SU-DHL-6 (cell line): ENCODE data around the gene NRARP.

Experiments used
- H2AFZ ChIP-seq: fragments of 200-600 bp; sonication (generic); 2 replicates; pipeline ENCODE4 v1.6.1; 2014; ENCODE audit warnings: low read depth, mild to moderate bottlenecking, moderate library complexity, mixed read lengths, antibody characterized with exemption, low read length; ENCODE audit not compliant: severe bottlenecking
- H3F3A ChIP-seq: fragments of 200-600 bp; shearing (Covaris generic); 2 replicates; pipeline ENCODE4 v1.6.0; 2016; ENCODE audit warnings: antibody characterized with exemption, mild to moderate bottlenecking; ENCODE audit not compliant: insufficient read depth
- H3K27ac ChIP-seq: fragments of 200-600 bp; sonication (generic); 2 replicates; pipeline ENCODE4 v1.5.1; 2016; ENCODE audit warnings: low read depth, mild to moderate bottlenecking, low read length, moderate library complexity, mixed read lengths
- H3K27me3 ChIP-seq: fragments of 200-600 bp; sonication (generic), shearing (Covaris generic); 2 replicates; pipeline ENCODE4 v1.6.0; 2014; ENCODE audit warnings: mild to moderate bottlenecking, low read length
- H3K36me3 ChIP-seq: fragments of 200-600 bp; sonication (generic); 2 replicates; pipeline ENCODE4 v1.6.1; 2014; ENCODE audit warnings: mild to moderate bottlenecking, low read length, mixed read lengths
- H3K4me2 ChIP-seq: fragments of 300-600, 200-600 bp; shearing (Covaris generic), sonication (generic); 2 replicates; pipeline ENCODE4 v1.6.0; 2014; ENCODE audit warnings: low read length, low read depth, mild to moderate bottlenecking; ENCODE audit not compliant: poor library complexity, severe bottlenecking
- H3K4me3 ChIP-seq: fragments of 200-600 bp; sonication (generic); 2 replicates; pipeline ENCODE4 v1.5.1; 2014; ENCODE audit warnings: antibody characterized with exemption, low read length, mild to moderate bottlenecking, mixed read lengths; ENCODE audit not compliant: insufficient read depth, poor library complexity, severe bottlenecking
- H3K79me2 ChIP-seq: fragments of 200-600 bp; sonication (generic); 2 replicates; pipeline ENCODE4 v1.6.1; 2014; ENCODE audit warnings: mild to moderate bottlenecking, low read length, moderate library complexity; ENCODE audit not compliant: insufficient read depth
- H3K9ac ChIP-seq: fragments of 200-600 bp; sonication (generic); 2 replicates; pipeline ENCODE4 v1.7.0; 2014; ENCODE audit warnings: mild to moderate bottlenecking, low read length
- H3K9me2 ChIP-seq: fragments of 200-600 bp; sonication (generic); replicated peaks from 2 replicates; pipeline ENCODE4 v1.6.1; 2014; ENCODE audit warnings: low read length; ENCODE audit not compliant: insufficient read depth
- H3K9me3 ChIP-seq: fragments of 200-600 bp; sonication (generic); 2 replicates; pipeline ENCODE4 v1.6.1; 2014; ENCODE audit warnings: low read length, mixed read lengths; ENCODE audit not compliant: insufficient read depth
- H4K20me1 ChIP-seq: fragments of 200-600 bp; sonication (generic); 2 replicates; pipeline ENCODE4 v1.6.1; 2014; ENCODE audit warnings: low read depth, mild to moderate bottlenecking, antibody characterized with exemption, low read length, moderate library complexity, mixed read lengths
- CTCF ChIP-seq: fragments of 200-600 bp; sonication (generic); IDR thresholded peaks from one replicate; pipeline ENCODE4 v1.5.1; 2017; ENCODE audit warnings: antibody characterized with exemption, mild to moderate bottlenecking, low read length, moderate library complexity; ENCODE audit not compliant: insufficient read depth, poor library complexity, severe bottlenecking
- EZH2phosphoT487 ChIP-seq: fragments of 200-600 bp; sonication (generic), shearing (Covaris generic); conservative IDR thresholded peaks from 2 replicates; pipeline ENCODE4 v1.6.1; 2018; ENCODE audit warnings: mild to moderate bottlenecking, antibody characterized with exemption, low read length, moderate library complexity, mixed read lengths

Gene NRARP

GRCh38 chr9:137278061-137278701, 23.9 kb downstream of the NRARP start:
- Histone ChIP-seq H2AFZ (no peak overlapping the region), H3K9me3 (no peaks in the 10 kb centered on the region), H3K36me3 (no peaks in the 10 kb centered on the region), H3K4me3 (peak overlapping the region; percentile 47), H4K20me1 (no peaks in the 10 kb centered on the region), H3K4me2 (peak overlapping the region; percentile 67), H3K9me2 (no peaks in the 10 kb centered on the region), H3K79me2 (no peaks in the 10 kb centered on the region), H3K27ac (peak overlapping the region; percentile 62), H3F3A (peaks cover 7% of the 10 kb centered on the region; the same call in 1 of the 2 replicates), H3K9ac (peak overlapping the region; percentile 55), H3K27me3 (no peaks in the 10 kb centered on the region)
- TF ChIP-seq CTCF (no peak), EZH2phosphoT487 (no peak)

- H3K79me2 ChIP-seq = no peaks in the 10 kb centered on the region
- H3K9ac ChIP-seq = peak within 1 kb of the TSS; percentile 55
- H4K20me1 ChIP-seq = no peaks in the 10 kb centered on the region
- peak within 1 kb of the TSS; percentile 47 for H3K4me3 ChIP-seq
- no peaks in the 10 kb centered on the region for H3K9me2 ChIP-seq
- no peak within 1 kb of the TSS for H2AFZ ChIP-seq
- no peaks in the 10 kb centered on the region for H3K27me3 ChIP-seq
- H3K4me2 ChIP-seq = peak within 1 kb of the TSS; percentile 67
- TF ChIP-seq EZH2phosphoT487 (no peak), CTCF (no peak)
- H3K27ac ChIP-seq = peak within 1 kb of the TSS; percentile 62
- peaks cover 3% of the 10 kb centered on the region; the same call in 1 of the 2 replicates for H3F3A ChIP-seq
- H3K9me3 ChIP-seq = no peaks in the 10 kb centered on the region
- H3K36me3 ChIP-seq = no peaks in the 10 kb centered on the region
These were observed 24.6 kb downstream of the NRARP start, which contains the start of gene TOR4A for GRCh38 chr9:137277329-137278041. Gene TOR4A (plus strand): TSS chr9:137277726. CDS start chr9:137278690, 964 bp downstream.

GRCh38 chr9:137276473-137277328, 25.4 kb downstream of the NRARP start:
- no peaks in the 10 kb centered on the region for H3F3A ChIP-seq
- peak overlapping the region; percentile 67 for H3K4me2 ChIP-seq
- no peaks in the 10 kb centered on the region for H4K20me1 ChIP-seq
- H3K4me3 ChIP-seq = peak overlapping the region; percentile 47
- no peaks in the 10 kb centered on the region for H3K9me2 ChIP-seq
- no peaks in the 10 kb centered on the region for H3K27me3 ChIP-seq
- H3K9me3 ChIP-seq = no peaks in the 10 kb centered on the region
- no peak for TF ChIP-seq CTCF
- peak overlapping the region; percentile 55 for H3K9ac ChIP-seq
- no peak overlapping the region for H2AFZ ChIP-seq
- no peaks in the 10 kb centered on the region for H3K36me3 ChIP-seq
- no peaks in the 10 kb centered on the region for H3K79me2 ChIP-seq
- peak overlapping the region; percentile 62 for H3K27ac ChIP-seq
